Nephron progenitor cell (in vitro differentiated cells): ENCODE measurements around the gene KCNJ1.

ENCODE experiments used
- DNase-seq: peaks from one replicate; pipeline ENCODE4 v3.0.0; 2021
- H3K27ac Mint-ChIP-seq: 2 replicates; pipeline ENCODE4 v1.8.0; 2021; ENCODE audit warnings: mild to moderate bottlenecking, moderate library complexity, mixed read lengths
- H3K27me3 Mint-ChIP-seq: 2 replicates; pipeline ENCODE4 v1.8.0; 2021; ENCODE audit warnings: mild to moderate bottlenecking, low read depth, mixed read lengths; ENCODE audit not compliant: poor library complexity
- H3K36me3 Mint-ChIP-seq: 2 replicates; pipeline ENCODE4 v1.8.0; 2021; ENCODE audit warnings: low read depth, mixed read lengths
- H3K4me1 Mint-ChIP-seq: 2 replicates; pipeline ENCODE4 v1.8.0; 2021; ENCODE audit warnings: mixed read lengths
- H3K4me3 Mint-ChIP-seq: 2 replicates; pipeline ENCODE4 v1.8.0; 2021; ENCODE audit warnings: mild to moderate bottlenecking, moderate library complexity, mixed read lengths
- H3K9me3 Mint-ChIP-seq: 2 replicates; pipeline ENCODE4 v1.8.0; 2021; ENCODE audit warnings: mild to moderate bottlenecking, moderate library complexity, mixed read lengths
- TF ChIP-seq, protein P1 (sequence below): fragments of 200-600 bp; sonication (generic); IDR thresholded peaks from 2 replicates; pipeline ENCODE4 v1.5.0; 2021; ENCODE audit warnings: antibody characterized with exemption

KCNJ1 gene

DNA sequence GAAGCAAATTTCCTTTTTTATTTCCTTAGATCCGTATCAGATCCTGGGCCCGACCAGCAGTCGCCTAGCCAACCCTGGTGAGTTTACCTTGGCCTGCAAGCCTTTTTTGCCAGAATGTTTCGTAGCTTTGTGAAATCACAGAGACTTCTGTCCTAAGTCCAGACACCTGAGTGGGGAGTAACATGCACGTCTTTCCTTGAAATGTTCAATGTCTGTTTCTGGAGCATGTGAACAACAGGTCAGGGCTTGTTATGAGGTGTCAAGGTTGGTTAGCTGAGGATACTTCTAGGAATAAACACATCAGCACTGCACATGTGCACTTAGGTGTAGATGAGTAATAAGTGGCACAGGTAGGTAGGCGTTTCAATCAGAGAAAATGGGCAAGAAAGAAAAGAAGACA is 58.0 kb downstream of the KCNJ1 start:
- peaks cover 9% of the 10 kb centered on the region for H3K27me3 Mint-ChIP-seq
- peaks cover 10% of the 10 kb centered on the region for H3K4me1 Mint-ChIP-seq
- H3K27ac Mint-ChIP-seq = no peak overlapping the region
- TF ChIP-seq, protein P1, sequence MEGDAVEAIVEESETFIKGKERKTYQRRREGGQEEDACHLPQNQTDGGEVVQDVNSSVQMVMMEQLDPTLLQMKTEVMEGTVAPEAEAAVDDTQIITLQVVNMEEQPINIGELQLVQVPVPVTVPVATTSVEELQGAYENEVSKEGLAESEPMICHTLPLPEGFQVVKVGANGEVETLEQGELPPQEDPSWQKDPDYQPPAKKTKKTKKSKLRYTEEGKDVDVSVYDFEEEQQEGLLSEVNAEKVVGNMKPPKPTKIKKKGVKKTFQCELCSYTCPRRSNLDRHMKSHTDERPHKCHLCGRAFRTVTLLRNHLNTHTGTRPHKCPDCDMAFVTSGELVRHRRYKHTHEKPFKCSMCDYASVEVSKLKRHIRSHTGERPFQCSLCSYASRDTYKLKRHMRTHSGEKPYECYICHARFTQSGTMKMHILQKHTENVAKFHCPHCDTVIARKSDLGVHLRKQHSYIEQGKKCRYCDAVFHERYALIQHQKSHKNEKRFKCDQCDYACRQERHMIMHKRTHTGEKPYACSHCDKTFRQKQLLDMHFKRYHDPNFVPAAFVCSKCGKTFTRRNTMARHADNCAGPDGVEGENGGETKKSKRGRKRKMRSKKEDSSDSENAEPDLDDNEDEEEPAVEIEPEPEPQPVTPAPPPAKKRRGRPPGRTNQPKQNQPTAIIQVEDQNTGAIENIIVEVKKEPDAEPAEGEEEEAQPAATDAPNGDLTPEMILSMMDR = no peak
- peaks cover 16% of the 10 kb centered on the region for H3K36me3 Mint-ChIP-seq
- no peak for DNase-seq
- no peaks in the 10 kb centered on the region for H3K9me3 Mint-ChIP-seq
- no peak overlapping the region for H3K4me3 Mint-ChIP-seq

DNA sequence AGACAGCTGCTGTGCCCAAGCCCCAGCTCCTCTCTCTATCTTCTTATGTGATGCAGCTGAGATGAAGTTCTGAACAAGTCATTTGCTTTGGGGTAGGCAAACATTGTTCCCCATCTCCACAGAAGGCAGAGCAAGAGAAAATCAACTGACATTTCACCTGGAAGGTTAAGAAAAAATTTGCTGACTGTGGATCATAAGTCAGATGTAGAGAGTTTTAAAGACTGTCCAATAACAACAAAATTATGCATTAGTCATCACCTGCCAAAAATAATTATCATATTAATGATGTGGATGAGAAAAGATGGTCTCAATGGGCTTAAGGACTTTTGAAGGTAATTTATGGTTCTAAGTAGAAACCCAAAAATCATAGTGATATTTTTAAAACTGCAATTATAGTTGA is 59.2 kb downstream of the KCNJ1 start:
- Mint-ChIP-seq H3K4me3 (no peak overlapping the region), H3K4me1 (peaks cover 22% of the 10 kb centered on the region), H3K36me3 (peaks cover 16% of the 10 kb centered on the region), H3K27me3 (peaks cover 13% of the 10 kb centered on the region), H3K9me3 (no peaks in the 10 kb centered on the region), H3K27ac (no peak overlapping the region)
- TF ChIP-seq, protein P1 = no peak
- DNase-seq = no peak

DNA sequence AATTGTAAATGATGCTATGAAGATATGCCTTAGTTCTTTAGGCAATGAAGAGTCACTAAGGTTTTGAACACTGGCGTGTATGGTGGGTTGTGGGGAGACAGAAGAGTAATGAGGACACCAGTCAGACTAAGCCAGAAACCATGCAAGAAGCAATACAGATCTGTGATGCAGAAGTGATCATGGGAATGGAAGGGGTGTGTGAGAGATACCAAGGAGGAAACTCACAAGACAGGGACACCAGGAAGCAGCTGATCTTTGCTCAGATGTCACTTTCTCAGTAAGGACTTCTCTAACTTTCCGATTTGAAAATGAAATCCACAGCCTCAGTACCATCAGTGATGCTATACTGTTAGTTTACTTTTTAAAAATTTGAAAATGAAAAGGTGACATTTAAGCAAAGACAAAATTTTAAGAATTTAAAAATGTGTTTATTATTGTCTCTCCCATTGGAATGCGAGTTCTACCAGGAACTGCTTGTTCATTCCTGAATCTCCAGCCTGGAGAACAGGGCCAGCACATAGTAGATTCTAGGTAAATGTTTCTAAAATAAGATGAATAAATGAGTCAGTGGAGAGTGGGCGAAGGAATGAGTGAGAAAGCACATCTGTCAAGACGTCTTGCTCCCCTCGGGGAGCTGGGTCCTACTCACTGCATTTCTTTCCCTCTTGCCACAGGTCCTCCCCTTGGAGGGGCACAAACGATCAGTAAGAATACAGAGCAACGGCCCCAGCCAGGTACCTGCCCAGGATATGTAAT is 60.4 kb downstream of the KCNJ1 start:
- TF ChIP-seq, protein P1 = no peak
- Mint-ChIP-seq H3K27ac (no peak overlapping the region), H3K4me1 (peaks cover 23% of the 10 kb centered on the region), H3K9me3 (no peaks in the 10 kb centered on the region), H3K4me3 (no peak overlapping the region), H3K27me3 (peaks cover 19% of the 10 kb centered on the region), H3K36me3 (peaks cover 16% of the 10 kb centered on the region)
- no peak for DNase-seq

- Mint-ChIP-seq H3K4me1 (peaks cover 29% of the 10 kb centered on the region), H3K9me3 (no peaks in the 10 kb centered on the region), H3K4me3 (no peak overlapping the region), H3K36me3 (peaks cover 4% of the 10 kb centered on the region), H3K27ac (no peak overlapping the region), H3K27me3 (peaks cover 24% of the 10 kb centered on the region)
- no peak for DNase-seq
- TF ChIP-seq, protein P1 = no peak
Observed at GRCh38 chr11:128804481-128804880, 62.6 kb downstream of the KCNJ1 start.

- H3K27ac Mint-ChIP-seq = peak overlapping the region; percentile 39
- H3K9me3 Mint-ChIP-seq = no peaks in the 10 kb centered on the region
- DNase-seq = no peak
- no peaks in the 10 kb centered on the region for H3K36me3 Mint-ChIP-seq
- TF ChIP-seq, protein P1 = no peak
- peaks cover 29% of the 10 kb centered on the region for H3K4me1 Mint-ChIP-seq
- peaks cover 24% of the 10 kb centered on the region for H3K27me3 Mint-ChIP-seq
- no peak overlapping the region for H3K4me3 Mint-ChIP-seq
Observed at GRCh38 chr11:128803449-128804245, 63.4 kb downstream of the KCNJ1 start.
